Mucosa of descending colon (tissue), 3 donors: ENCODE results near the gene TEX28. TPM values are rescaled to one million over a fixed set of nuclear protein-coding genes. Genes with fewer than 3 reads are reported as not detected.

ENCODE experiments used
- ATAC-seq: fragments of 200-7000 bp; cut with Tn5 transposase; one replicate; pipeline ENCODE4 v1.9.1; 2020; ENCODE audit warnings: mild to moderate bottlenecking, moderate library complexity
- DNase-seq, 3 donors: peaks; one replicate each; pipeline ENCODE4 v3.0.0-alpha.2; 2020
- H3K36me3 ChIP-seq: fragments of 200-600 bp; one replicate; pipeline ENCODE4 v1.8.0; 2021; ENCODE audit warnings: low read depth, mild to moderate bottlenecking
- H3K4me1 ChIP-seq: fragments of 200-600 bp; one replicate; pipeline ENCODE4 v1.8.0; 2021; ENCODE audit warnings: low read depth, mild to moderate bottlenecking
- H3K4me3 ChIP-seq: fragments of 200-600 bp; one replicate; pipeline ENCODE4 v1.8.0; 2021; ENCODE audit warnings: mild to moderate bottlenecking
- H3K9me3 ChIP-seq: fragments of 200-600 bp; one replicate; pipeline ENCODE4 v1.8.0; 2021; ENCODE audit warnings: mild to moderate bottlenecking
- intact Hi-C, 2 donors: fragments of 100-400 bp; cut with DNase I in 1 of 2; cut with micrococcal nuclease in 1 of 2; formaldehyde crosslinking; loops; one replicate each; pipeline versions ENCODE4 v1.11.0 to v1.11.1; 2022; cut with DNase I, micrococcal nuclease
- total RNA-seq, 3 donors: library from RNA; stranded (reverse); fragmentation: NEBNext Ultra II Directional in 2 of 3; extraction: Animal tissue kit (Norgen Biotek cat#: 25700) in 2 of 3; gene quantifications; one replicate each; pipeline versions ENCODE4 v1.2.1 to v1.2.4, GENCODE V29; 2021 to 2023
- TF ChIP-seq, protein P1 (sequence below): fragments of 200-600 bp; IDR thresholded peaks from one replicate; pipeline ENCODE4 v1.8.0; 2022; ENCODE audit warnings: antibody characterized with exemption, mild to moderate bottlenecking
- donor health status: DM: no; HTN: no; CAD: no; lungs with moderate emphysema.
- donor health status: DM: no; HTN: no; CAD: no.
- donor health status: DM: no; HTN: yes; CAD: no.

Gene TEX28
- total RNA-seq, 3 donors from 2014 or later: not detected

DNA sequence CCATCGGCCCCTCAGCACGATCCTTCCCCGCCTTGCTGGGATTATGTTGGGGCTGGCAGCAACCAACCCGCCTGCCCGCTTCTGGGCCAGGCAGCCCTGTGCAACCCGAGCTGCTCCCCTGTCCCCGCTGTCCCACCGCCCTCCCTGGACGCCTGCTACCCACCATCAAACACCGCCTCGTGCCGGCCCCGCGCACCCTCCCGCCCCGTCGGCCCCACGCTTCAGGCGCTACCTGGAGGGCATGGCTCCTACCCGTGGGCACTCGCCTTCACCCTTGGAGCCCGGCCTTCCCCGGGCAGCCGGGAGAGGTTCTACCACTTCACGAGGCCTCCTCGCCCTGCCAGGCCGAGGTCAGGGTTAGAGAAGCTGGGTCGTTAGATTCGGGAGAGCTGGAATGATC is 37.6 kb upstream of the TEX28 start:
- no peaks in the 10 kb centered on the region for H3K4me1 ChIP-seq
- ATAC-seq (no peak), DNase-seq (no peak)
- H3K9me3 ChIP-seq: no peaks in the 10 kb centered on the region
- no peak overlapping the region for H3K4me3 ChIP-seq
- TF ChIP-seq, protein P1, sequence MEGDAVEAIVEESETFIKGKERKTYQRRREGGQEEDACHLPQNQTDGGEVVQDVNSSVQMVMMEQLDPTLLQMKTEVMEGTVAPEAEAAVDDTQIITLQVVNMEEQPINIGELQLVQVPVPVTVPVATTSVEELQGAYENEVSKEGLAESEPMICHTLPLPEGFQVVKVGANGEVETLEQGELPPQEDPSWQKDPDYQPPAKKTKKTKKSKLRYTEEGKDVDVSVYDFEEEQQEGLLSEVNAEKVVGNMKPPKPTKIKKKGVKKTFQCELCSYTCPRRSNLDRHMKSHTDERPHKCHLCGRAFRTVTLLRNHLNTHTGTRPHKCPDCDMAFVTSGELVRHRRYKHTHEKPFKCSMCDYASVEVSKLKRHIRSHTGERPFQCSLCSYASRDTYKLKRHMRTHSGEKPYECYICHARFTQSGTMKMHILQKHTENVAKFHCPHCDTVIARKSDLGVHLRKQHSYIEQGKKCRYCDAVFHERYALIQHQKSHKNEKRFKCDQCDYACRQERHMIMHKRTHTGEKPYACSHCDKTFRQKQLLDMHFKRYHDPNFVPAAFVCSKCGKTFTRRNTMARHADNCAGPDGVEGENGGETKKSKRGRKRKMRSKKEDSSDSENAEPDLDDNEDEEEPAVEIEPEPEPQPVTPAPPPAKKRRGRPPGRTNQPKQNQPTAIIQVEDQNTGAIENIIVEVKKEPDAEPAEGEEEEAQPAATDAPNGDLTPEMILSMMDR: no peak
- intact Hi-C loops: no loop called here
- H3K36me3 ChIP-seq: no peaks in the 10 kb centered on the region

- Histone ChIP-seq H3K9me3 (no peaks in the 10 kb centered on the region), H3K4me1 (no peaks in the 10 kb centered on the region), H3K4me3 (no peak overlapping the region), H3K36me3 (no peaks in the 10 kb centered on the region)
- DNase-seq: peak in 1 of 3 donors; percentile 21
- ATAC-seq: no peak
- TF ChIP-seq, protein P1: no peak
- intact Hi-C loops: no loop called here
Measured at GRCh38 chrX:154329294-154329693, 34.4 kb upstream of the TEX28 start.

GRCh38 chrX:154328646-154329045 is 33.7 kb upstream of the TEX28 start:
- no peaks in the 10 kb centered on the region for H3K4me1 ChIP-seq
- intact Hi-C loops: no loop called here
- peak in 1 of 3 donors; percentile 38 for DNase-seq
- ATAC-seq: no peak
- no peaks in the 10 kb centered on the region for H3K9me3 ChIP-seq
- no peaks in the 10 kb centered on the region for H3K36me3 ChIP-seq
- H3K4me3 ChIP-seq: no peak overlapping the region
- TF ChIP-seq, protein P1: no peak

DNA sequence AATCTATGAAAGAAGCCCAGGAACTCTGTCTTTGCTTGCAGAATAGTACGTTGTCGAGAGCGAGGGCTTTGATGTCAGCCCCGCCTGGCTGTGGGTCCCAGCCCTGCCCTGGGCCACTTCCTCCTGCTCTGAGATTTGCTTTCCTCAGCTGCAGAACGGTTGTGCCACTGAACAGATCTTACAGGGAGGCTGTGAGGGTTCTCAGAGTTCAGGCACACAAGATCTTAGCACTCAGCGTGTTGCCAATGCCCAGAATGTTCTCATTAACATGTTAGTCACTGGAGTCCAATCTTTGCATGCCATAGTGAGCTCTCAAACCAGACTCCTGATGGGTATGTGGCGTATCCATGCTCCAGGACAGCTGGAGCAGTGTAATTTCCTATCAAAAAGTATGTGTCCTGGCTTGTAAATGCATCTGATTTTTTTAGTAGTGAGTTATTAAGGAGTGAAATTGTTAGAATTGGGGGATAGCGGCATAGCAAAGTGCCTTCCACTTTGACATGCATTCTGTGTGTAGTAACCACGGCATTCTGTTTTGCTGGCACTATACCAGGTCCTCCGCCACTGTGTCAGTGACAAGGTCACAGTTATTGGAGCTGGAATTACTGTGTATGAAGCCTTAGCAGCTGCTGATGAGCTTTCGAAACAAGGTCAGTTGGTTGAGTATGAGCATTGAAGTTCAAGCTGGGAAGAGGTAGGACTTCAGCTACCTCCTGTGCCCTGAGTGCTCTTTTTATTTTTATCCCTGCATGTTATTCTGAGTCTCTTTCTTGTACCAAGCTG is 32.3 kb upstream of the TEX28 start:
- peak; percentile 73 for ATAC-seq
- TF ChIP-seq, protein P1: no peak
- Histone ChIP-seq H3K4me3 (no peak overlapping the region), H3K9me3 (no peaks in the 10 kb centered on the region), H3K36me3 (no peaks in the 10 kb centered on the region), H3K4me1 (no peaks in the 10 kb centered on the region)
- peak in 1 of 3 donors; percentile 51 for DNase-seq
- intact Hi-C loops: no loop called here

- intact Hi-C loops: no loop called here
Measured at GRCh38 chrX:154325541-154325940, 30.6 kb upstream of the TEX28 start.

More at GRCh38 chrX:154325541-154325940, 30.6 kb upstream of the TEX28 start:
- TF ChIP-seq, protein P1: no peak
- peak in 1 of 3 donors; percentile 8 for DNase-seq
- no peaks in the 10 kb centered on the region for H3K4me1 ChIP-seq
- no peaks in the 10 kb centered on the region for H3K36me3 ChIP-seq
- no peaks in the 10 kb centered on the region for H3K9me3 ChIP-seq
- ATAC-seq: no peak
- no peak overlapping the region for H3K4me3 ChIP-seq
